Muscle layer of duodenum (tissue), 2 donors: ENCODE data around the gene MAP3K10.
"Not testable (repeated sequence)": the region's sequence is repeated elsewhere in the genome, so short reads cannot be mapped to it uniquely, and the experiment has no call there.

Experiments
- H3K27ac ChIP-seq: one replicate; pipeline ENCODE4 v1.7.0; 2013; ENCODE audit warnings: mild to moderate bottlenecking, low read length
- H3K27me3 ChIP-seq: one replicate; pipeline ENCODE4 v1.7.0; 2013; ENCODE audit warnings: low read depth, mild to moderate bottlenecking, control low read depth, low read length
- H3K36me3 ChIP-seq, 2 donors: one replicate each; pipeline ENCODE4 v1.7.0; 2013; ENCODE audit warnings: low read length in 2 of 2, control low read depth in 1 of 2, mild to moderate bottlenecking in 1 of 2; ENCODE audit not compliant: insufficient read depth in 2 of 2, control insufficient read depth in 1 of 2
- H3K4me1 ChIP-seq, 2 donors: one replicate each; pipeline ENCODE4 v1.7.0; 2013; ENCODE audit warnings: low read length in 2 of 2, mild to moderate bottlenecking in 2 of 2, control low read depth in 1 of 2, moderate library complexity in 1 of 2; ENCODE audit not compliant: insufficient read depth in 2 of 2, control insufficient read depth in 1 of 2
- H3K4me3 ChIP-seq, 2 donors: one replicate each; pipeline ENCODE4 v1.7.0; 2013; ENCODE audit warnings: low read length in 2 of 2, low read depth in 1 of 2, mild to moderate bottlenecking in 1 of 2
- H3K9me3 ChIP-seq, 2 donors: one replicate each; pipeline ENCODE4 v1.7.0; 2013; ENCODE audit warnings: low read length in 2 of 2, control low read depth in 1 of 2, mild to moderate bottlenecking in 1 of 2; ENCODE audit not compliant: control insufficient read depth in 1 of 2
- donor health status: healthy.

Gene MAP3K10

DNA sequence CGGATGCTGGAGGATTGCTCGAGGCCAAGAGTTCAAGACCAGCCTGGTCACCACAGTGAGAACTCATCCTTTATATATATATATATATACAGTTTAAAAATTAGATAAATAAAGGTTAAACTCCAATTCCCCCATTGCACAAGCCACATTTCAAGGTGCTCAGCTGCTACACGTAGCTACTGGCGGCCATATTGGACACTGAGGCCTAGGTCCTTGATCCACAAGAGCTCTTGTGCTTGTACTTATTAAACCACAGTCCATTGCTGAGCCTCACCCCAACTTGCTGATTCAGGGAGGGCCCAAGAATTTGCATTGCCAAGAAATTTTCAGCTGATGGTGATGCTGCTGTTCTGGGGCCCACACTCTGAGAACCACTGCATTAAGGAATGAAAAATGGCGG is 17.4 kb downstream of the MAP3K10 start:
- Histone ChIP-seq H3K4me1 (no peaks in the 10 kb centered on the region), H3K4me3 (no peak overlapping the region), H3K27me3 (no peaks in the 10 kb centered on the region), H3K36me3 (peaks cover 0 to 60% of the 10 kb centered on the region in 2 donors), H3K27ac (no peak overlapping the region), H3K9me3 (peaks cover 0 to 4% of the 10 kb centered on the region in 2 donors)

DNA sequence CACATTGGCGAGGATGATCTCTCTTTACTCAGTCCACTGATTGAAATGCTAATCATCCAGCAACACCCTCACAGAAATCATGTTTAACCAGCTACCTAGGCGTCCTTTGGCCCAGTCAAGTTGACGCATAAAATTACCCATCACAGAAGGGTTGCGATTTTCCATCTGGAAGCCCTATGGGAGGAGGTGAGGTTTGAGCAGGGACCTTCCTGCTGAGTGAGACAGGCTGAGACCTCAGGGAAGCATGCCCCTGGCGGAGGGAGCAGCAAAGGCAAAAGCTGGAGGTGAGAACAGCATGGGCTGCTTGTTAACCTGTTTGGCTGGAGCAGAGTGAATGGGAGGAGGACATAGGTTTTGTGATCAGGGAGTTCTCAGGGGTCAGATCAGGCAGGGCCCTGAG is 19.7 kb downstream of the MAP3K10 start:
- Histone ChIP-seq H3K36me3 (peaks cover 0 to 37% of the 10 kb centered on the region in 2 donors), H3K4me3 (no peak overlapping the region), H3K9me3 (no peaks in the 10 kb centered on the region), H3K4me1 (no peaks in the 10 kb centered on the region), H3K27ac (no peak overlapping the region), H3K27me3 (peaks cover under 1% of the 10 kb centered on the region)

GRCh38 chr19:40213251-40213829 is 22.1 kb downstream of the MAP3K10 start:
- no peak overlapping the region for H3K4me3 ChIP-seq
- H3K36me3 ChIP-seq, result peaks cover 0 to 31% of the 10 kb centered on the region in 2 donors
- H3K27me3 ChIP-seq, result peaks cover 21% of the 10 kb centered on the region
- no peak overlapping the region for H3K27ac ChIP-seq
- no peaks in the 10 kb centered on the region for H3K9me3 ChIP-seq
- peaks cover 0 to 5% of the 10 kb centered on the region in 2 donors for H3K4me1 ChIP-seq

DNA sequence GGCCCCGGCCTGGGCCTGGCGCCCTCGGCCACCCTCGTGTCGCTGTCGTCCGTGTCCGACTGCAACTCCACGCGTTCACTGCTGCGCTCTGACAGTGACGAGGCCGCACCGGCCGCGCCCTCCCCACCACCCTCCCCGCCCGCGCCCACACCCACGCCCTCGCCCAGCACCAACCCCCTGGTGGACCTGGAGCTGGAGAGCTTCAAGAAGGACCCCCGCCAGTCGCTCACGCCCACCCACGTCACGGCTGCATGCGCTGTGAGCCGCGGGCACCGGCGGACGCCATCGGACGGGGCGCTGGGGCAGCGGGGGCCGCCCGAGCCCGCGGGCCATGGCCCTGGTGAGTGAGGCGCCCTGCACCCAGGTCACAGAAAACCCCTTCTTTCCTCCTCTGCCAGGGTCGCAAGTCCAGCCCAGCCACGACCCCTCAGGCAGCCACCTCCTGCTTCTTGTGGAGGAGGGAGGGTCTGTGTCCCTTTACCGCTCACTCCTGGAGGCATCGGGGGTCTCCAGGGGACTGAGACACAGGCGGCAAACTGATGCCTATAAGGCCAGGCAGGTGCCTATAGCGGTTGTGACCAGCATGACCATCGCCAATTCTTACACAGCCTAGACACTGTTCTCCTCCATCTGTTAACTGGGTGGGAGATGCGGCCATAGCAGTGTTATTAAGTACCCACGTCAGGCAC is 22.8 kb downstream of the MAP3K10 start:
- peaks cover 0 to 26% of the 10 kb centered on the region in 2 donors for H3K36me3 ChIP-seq
- no peak overlapping the region for H3K27ac ChIP-seq
- peaks cover 0 to 5% of the 10 kb centered on the region in 2 donors for H3K4me1 ChIP-seq
- no peaks in the 10 kb centered on the region for H3K9me3 ChIP-seq
- peaks cover 25% of the 10 kb centered on the region for H3K27me3 ChIP-seq
- no peak overlapping the region for H3K4me3 ChIP-seq

GRCh38 chr19:40214936-40215335 is 23.7 kb downstream of the MAP3K10 start:
- H3K9me3 ChIP-seq, result no peaks in the 10 kb centered on the region
- no peak overlapping the region for H3K4me3 ChIP-seq
- peaks cover 0 to 24% of the 10 kb centered on the region in 2 donors for H3K36me3 ChIP-seq
- peaks cover 0 to 5% of the 10 kb centered on the region in 2 donors for H3K4me1 ChIP-seq
- no peak overlapping the region for H3K27ac ChIP-seq
- peaks cover 25% of the 10 kb centered on the region for H3K27me3 ChIP-seq

DNA sequence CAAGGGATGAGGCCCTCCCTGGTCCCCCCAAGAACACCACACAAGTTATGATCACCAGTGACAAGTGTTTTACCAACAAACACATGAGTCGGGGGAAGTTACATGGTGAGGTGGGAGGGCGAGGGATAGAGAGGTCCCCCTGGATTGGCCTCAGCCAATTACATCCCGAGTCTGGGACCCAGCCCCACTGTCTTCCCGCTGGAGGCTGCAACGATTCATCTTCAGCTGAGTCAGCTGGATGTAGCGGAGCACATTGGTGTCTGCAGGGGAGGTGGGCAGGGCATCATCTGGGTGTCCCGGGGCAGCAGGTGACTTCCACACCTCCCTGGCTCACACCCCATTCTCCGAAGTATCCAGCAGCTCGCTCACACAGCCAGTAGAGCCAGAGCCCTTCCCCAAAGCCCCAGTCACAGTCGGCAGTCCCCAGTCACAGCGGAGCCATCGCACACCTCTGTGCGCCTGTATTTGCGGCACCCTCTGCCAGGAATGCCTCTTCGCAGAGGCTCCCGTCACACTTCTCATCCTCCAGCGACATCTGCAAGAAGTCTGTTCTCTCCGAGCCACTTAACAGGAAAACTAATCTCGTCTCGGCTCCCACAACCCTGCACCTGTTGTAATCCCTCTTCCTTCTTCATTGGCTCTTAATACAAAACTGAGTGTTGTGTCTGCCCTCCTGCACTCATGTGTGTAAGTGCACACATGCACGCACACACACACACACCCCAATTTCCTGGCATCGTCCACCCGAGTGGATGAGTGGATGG is 25.0 kb downstream of the MAP3K10 start:
- Histone ChIP-seq H3K4me3 (no peak overlapping the region), H3K27ac (no peak overlapping the region), H3K9me3 (no peaks in the 10 kb centered on the region), H3K4me1 (peaks cover 0 to 5% of the 10 kb centered on the region in 2 donors), H3K27me3 (peaks cover 25% of the 10 kb centered on the region), H3K36me3 (peaks cover 0 to 14% of the 10 kb centered on the region in 2 donors)

- no peaks in the 10 kb centered on the region for H3K9me3 ChIP-seq
- H3K27ac ChIP-seq, result no peak overlapping the region
- peaks cover 25% of the 10 kb centered on the region for H3K27me3 ChIP-seq
- peaks cover 0 to 5% of the 10 kb centered on the region in 2 donors for H3K4me1 ChIP-seq
- no peak overlapping the region for H3K4me3 ChIP-seq
- H3K36me3 ChIP-seq, result peaks cover 0 to 11% of the 10 kb centered on the region in 2 donors
Measured at GRCh38 chr19:40216777-40217026, 25.5 kb downstream of the MAP3K10 start.

DNA sequence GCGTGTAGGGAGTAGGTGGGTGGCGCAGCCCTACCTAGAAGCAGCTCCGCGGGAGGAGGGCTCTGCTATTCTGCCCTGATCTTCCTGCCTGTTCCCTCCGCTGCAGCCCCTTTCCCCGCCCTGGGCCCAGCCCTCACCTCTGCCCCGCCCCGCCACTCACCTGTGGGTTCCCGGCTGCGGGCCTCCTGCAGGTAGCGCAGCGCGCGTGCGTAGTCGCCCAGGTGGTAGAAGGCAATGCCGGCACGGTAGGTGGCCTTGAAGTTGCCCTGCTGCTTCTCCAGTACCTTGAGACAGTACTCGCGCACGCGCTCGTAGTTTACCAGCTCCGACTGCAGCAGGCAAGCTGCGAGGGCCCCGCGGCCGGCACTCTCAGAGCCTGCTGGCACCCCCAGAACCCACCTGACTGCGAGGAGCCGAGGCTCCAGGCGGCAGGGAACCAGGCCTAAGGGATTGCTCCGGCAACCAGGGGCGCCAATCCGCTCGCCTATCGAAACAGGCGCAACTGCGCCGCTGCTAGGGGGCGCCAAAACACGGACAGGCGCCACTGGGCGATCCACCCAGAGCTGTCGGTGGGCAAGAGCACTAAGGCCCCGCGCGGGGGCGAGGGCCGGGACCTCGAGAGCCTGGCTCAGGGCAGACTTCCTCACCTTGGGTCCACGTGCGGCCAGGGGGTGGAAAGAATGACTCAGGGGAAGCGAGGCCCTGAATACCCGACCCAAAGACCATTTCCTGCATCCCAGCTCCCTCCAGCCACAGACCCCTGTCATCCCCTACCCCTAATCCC is 26.0 kb downstream of the MAP3K10 start:
- Histone ChIP-seq H3K27me3 (peaks cover 25% of the 10 kb centered on the region), H3K4me1 (peaks cover 0 to 5% of the 10 kb centered on the region in 2 donors), H3K4me3 (no peak overlapping the region), H3K27ac (no peak overlapping the region), H3K9me3 (no peaks in the 10 kb centered on the region), H3K36me3 (peaks cover 0 to 6% of the 10 kb centered on the region in 2 donors)

- H3K4me1 ChIP-seq, result peaks cover 0 to 7% of the 10 kb centered on the region in 2 donors
- no peak within 1 kb of the TSS for H3K4me3 ChIP-seq
- H3K27ac ChIP-seq, result no peak within 1 kb of the TSS
- peaks cover 25% of the 10 kb centered on the region for H3K27me3 ChIP-seq
- H3K9me3 ChIP-seq, result no peaks in the 10 kb centered on the region
- H3K36me3 ChIP-seq, result no peaks in the 10 kb centered on the region
Measured at GRCh38 chr19:40217934-40218890, 27.0 kb downstream of the MAP3K10 start, which contains the start of gene TTC9B. Gene TTC9B (minus strand): TSS chr19:40218384. CDS start chr19:40218381, 3 bp downstream.

DNA sequence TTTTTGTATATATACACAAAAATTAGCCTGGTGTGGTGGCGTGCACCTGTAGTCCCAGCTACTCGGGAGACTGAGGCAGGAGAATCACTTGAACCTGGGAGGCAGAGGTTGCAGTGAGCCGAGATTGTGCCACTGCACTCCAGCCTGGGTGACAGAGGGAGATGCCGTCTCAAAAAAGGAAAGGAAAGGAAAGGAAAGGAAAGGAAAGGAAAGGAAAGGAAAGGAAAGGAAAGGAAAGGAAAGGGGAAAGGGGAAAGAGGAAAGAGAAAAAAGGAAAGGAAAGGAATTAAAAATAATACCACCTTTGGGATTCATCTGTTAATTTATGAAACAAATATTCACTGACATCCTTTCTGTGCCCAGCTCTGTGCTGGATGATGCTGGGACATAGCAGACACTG is 27.8 kb downstream of the MAP3K10 start:
- peaks cover 26% of the 10 kb centered on the region for H3K27me3 ChIP-seq
- not testable (repeated sequence) for H3K27ac ChIP-seq, H3K4me3 ChIP-seq, H3K9me3 ChIP-seq, H3K36me3 ChIP-seq
- H3K4me1 ChIP-seq, result peaks cover 0 to 10% of the 10 kb centered on the region in 2 donors
